ENCODE measurements around the gene FBXW9.

The FBXW9 gene

GRCh38 chr19:12676384-12676792 is 20.0 kb downstream of the FBXW9 start:
- Histone ChIP-seq H3K27me3 (replicated peaks; ENCODE audit: control insufficient read depth, insufficient read depth, low read length) (no peaks in the 10 kb centered on the region), H3K9ac (ENCODE audit: low read length) (no peak overlapping the region), H3K9me3 (ENCODE audit: control insufficient read depth, low read length) (no peaks in the 10 kb centered on the region), H3K36me3 (ENCODE audit: control insufficient read depth, insufficient read depth, low read length, severe bottlenecking) (peaks cover 51% of the 10 kb centered on the region), H3K4me3 (ENCODE audit: low read length) (no peak overlapping the region), H3K4me1 (ENCODE audit: control insufficient read depth, insufficient read depth, low read length) (no peaks in the 10 kb centered on the region)
- DNase-seq (ENCODE audit: low read depth): peak; percentile 89

DNA sequence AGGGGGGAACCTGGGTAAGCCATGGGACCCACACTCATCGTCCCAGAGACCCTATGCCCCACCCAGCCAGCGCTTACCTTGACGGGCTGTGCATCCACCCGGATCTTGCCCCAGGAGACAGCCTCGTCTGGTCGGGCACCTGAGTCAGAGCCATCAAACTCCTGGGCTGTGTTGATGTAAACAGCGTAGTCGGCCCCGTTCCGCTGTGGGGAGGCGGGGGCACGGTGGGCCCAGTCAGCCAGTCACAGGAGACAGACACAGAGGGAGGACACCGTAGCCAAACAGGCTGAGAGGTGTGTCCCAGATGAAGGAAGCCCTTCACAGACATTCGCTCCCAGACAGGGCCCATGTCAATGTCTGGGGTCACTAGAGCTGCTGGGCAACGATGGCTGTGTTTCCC is 20.5 kb downstream of the FBXW9 start:
- no peak overlapping the region for H3K4me3 ChIP-seq (ENCODE audit: low read length)
- peaks cover 51% of the 10 kb centered on the region for H3K36me3 ChIP-seq (ENCODE audit: control insufficient read depth, insufficient read depth, low read length, severe bottlenecking)
- H3K27me3 ChIP-seq (replicated peaks; ENCODE audit: control insufficient read depth, insufficient read depth, low read length): no peaks in the 10 kb centered on the region
- H3K9me3 ChIP-seq (ENCODE audit: control insufficient read depth, low read length): no peaks in the 10 kb centered on the region
- no peaks in the 10 kb centered on the region for H3K4me1 ChIP-seq (ENCODE audit: control insufficient read depth, insufficient read depth, low read length)
- no peak for DNase-seq (ENCODE audit: low read depth)
- H3K9ac ChIP-seq (ENCODE audit: low read length): no peak overlapping the region

DNA sequence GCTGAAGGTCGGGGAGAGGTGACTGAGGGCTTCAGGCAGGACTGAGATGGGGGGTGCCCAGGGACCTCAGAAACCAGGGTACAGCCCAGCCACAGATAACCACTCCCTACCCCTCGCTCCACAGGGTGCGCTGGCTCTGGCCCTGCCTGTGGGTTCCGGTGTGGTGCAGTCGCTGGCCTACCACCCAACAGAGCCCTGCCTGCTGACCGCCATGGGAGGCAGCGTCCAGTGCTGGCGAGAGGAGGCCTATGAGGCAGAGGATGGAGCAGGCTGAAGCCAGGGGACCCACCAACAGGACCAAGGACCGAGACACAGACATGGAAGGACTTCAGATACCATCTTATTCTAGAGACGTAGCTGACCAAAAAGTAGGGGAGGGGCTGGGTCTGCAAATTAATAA is 21.0 kb downstream of the FBXW9 start:
- Histone ChIP-seq H3K9ac (ENCODE audit: low read length) (no peak overlapping the region), H3K27me3 (replicated peaks; ENCODE audit: control insufficient read depth, insufficient read depth, low read length) (no peaks in the 10 kb centered on the region), H3K9me3 (ENCODE audit: control insufficient read depth, low read length) (no peaks in the 10 kb centered on the region), H3K4me1 (ENCODE audit: control insufficient read depth, insufficient read depth, low read length) (peaks cover 4% of the 10 kb centered on the region), H3K36me3 (ENCODE audit: control insufficient read depth, insufficient read depth, low read length, severe bottlenecking) (peaks cover 51% of the 10 kb centered on the region), H3K4me3 (ENCODE audit: low read length) (no peak overlapping the region)
- DNase-seq (ENCODE audit: low read depth): no peak

DNA sequence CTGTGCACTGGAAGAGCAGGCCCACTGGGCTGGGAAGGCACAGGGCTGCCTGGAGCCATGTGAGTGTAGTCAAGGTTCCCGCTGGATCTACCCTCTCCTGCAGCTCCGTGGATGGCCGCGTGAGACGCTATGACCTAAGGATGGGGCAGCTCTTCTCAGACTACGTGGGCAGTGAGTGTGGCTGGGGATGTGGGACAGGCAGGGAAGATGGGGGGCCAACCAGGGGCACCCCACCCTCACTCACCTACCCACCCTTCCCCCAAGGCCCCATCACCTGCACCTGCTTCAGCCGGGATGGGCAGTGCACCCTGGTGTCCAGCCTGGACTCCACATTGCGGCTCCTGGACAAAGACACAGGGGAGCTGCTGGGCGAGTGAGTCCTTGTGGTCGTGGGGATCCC is 23.7 kb downstream of the FBXW9 start:
- peaks cover 20% of the 10 kb centered on the region for H3K4me1 ChIP-seq (ENCODE audit: control insufficient read depth, insufficient read depth, low read length)
- H3K36me3 ChIP-seq (ENCODE audit: control insufficient read depth, insufficient read depth, low read length, severe bottlenecking): peaks cover 36% of the 10 kb centered on the region

DNA sequence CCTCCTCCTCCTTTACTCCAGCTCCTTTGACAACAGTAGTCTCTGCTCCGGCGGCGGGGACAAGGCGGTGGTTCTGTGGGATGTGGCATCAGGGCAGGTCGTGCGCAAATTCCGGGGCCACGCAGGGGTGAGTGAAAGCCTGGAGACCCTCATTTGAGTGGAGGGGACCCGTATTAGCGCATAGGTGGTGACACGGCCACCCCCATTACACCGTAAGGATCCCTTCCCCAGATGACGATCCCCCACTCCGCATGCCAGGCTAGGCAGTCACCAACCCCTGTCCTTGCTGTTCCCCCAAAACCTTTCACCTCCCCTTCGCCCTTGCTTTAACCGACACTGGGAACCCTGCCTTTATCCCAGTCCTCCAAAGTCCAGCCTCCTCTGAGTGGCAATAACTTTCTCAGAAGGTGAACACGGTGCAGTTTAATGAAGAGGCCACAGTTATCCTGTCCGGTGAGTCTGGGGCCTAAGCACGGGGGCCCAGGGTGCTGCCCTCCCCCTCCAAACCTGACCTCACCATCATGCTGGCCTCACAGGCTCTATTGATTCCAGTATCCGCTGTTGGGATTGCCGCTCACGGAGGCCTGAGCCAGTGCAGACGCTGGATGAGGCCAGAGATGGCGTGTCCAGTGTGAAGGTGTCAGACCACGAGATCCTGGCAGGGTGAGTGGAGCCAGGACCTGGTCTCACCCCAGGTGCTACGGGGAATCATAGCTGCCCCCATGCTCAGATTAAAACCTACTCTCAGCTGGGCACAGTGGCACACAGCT is 26.1 kb downstream of the FBXW9 start:
- Histone ChIP-seq H3K9me3 (ENCODE audit: control insufficient read depth, low read length) (no peaks in the 10 kb centered on the region), H3K27me3 (replicated peaks; ENCODE audit: control insufficient read depth, insufficient read depth, low read length) (no peaks in the 10 kb centered on the region), H3K9ac (ENCODE audit: low read length) (peak overlapping the region; percentile 95), H3K4me3 (ENCODE audit: low read length) (peak overlapping the region; percentile 96), H3K36me3 (ENCODE audit: control insufficient read depth, insufficient read depth, low read length, severe bottlenecking) (peaks cover 16% of the 10 kb centered on the region), H3K4me1 (ENCODE audit: control insufficient read depth, insufficient read depth, low read length) (peaks cover 36% of the 10 kb centered on the region)
- DNase-seq (ENCODE audit: low read depth): no peak

More for the DNA sequence above, 23.7 kb downstream of the FBXW9 start:
- Histone ChIP-seq H3K27me3 (replicated peaks; ENCODE audit: control insufficient read depth, insufficient read depth, low read length) (no peaks in the 10 kb centered on the region), H3K9me3 (ENCODE audit: control insufficient read depth, low read length) (no peaks in the 10 kb centered on the region), H3K9ac (ENCODE audit: low read length) (no peak overlapping the region), H3K4me3 (ENCODE audit: low read length) (no peak overlapping the region)
- DNase-seq (ENCODE audit: low read depth): no peak

GRCh38 chr19:12669270-12670158 is 26.9 kb downstream of the FBXW9 start:
- H3K27me3 ChIP-seq (replicated peaks; ENCODE audit: control insufficient read depth, insufficient read depth, low read length): no peaks in the 10 kb centered on the region
- H3K9me3 ChIP-seq (ENCODE audit: control insufficient read depth, low read length): no peaks in the 10 kb centered on the region
- peak overlapping the region; percentile 95 for H3K9ac ChIP-seq (ENCODE audit: low read length)
- H3K36me3 ChIP-seq (ENCODE audit: control insufficient read depth, insufficient read depth, low read length, severe bottlenecking): peaks cover 18% of the 10 kb centered on the region
- peak overlapping the region; percentile 96 for H3K4me3 ChIP-seq (ENCODE audit: low read length)
- H3K4me1 ChIP-seq (ENCODE audit: control insufficient read depth, insufficient read depth, low read length): peaks cover 36% of the 10 kb centered on the region
- DNase-seq (ENCODE audit: low read depth): peak; percentile 90

DNA sequence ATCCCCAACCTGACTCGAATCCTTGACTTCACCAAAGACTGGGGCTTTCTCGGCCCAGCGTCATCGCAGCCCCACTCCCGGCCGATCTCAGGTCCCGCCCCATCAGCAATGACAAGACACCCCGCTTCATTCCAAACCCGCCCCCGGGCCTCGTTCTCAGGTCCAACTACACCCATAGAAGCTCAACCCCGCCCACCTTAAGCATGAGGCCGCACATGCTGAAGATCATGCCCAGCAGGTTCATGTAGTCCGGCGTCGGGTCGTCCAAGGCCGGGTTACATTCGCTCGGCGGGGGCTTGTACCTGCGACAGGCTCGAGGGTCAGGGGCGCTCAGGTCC is 27.5 kb downstream of the FBXW9 start:
- Histone ChIP-seq H3K4me1 (ENCODE audit: control insufficient read depth, insufficient read depth, low read length) (peaks cover 36% of the 10 kb centered on the region), H3K27me3 (replicated peaks; ENCODE audit: control insufficient read depth, insufficient read depth, low read length) (no peaks in the 10 kb centered on the region), H3K36me3 (ENCODE audit: control insufficient read depth, insufficient read depth, low read length, severe bottlenecking) (peaks cover 12% of the 10 kb centered on the region), H3K4me3 (ENCODE audit: low read length) (peak overlapping the region; percentile 96), H3K9me3 (ENCODE audit: control insufficient read depth, low read length) (no peaks in the 10 kb centered on the region), H3K9ac (ENCODE audit: low read length) (peak overlapping the region; percentile 95)
- DNase-seq (ENCODE audit: low read depth): peak; percentile 79

GRCh38 chr19:12668346-12668745 is 28.1 kb downstream of the FBXW9 start:
- H3K9me3 ChIP-seq (ENCODE audit: control insufficient read depth, low read length): no peaks in the 10 kb centered on the region
- peaks cover 36% of the 10 kb centered on the region for H3K4me1 ChIP-seq (ENCODE audit: control insufficient read depth, insufficient read depth, low read length)
- peaks cover 13% of the 10 kb centered on the region for H3K36me3 ChIP-seq (ENCODE audit: control insufficient read depth, insufficient read depth, low read length, severe bottlenecking)
- no peaks in the 10 kb centered on the region for H3K27me3 ChIP-seq (replicated peaks; ENCODE audit: control insufficient read depth, insufficient read depth, low read length)
- H3K9ac ChIP-seq (ENCODE audit: low read length): peak overlapping the region; percentile 95
- no peak for DNase-seq (ENCODE audit: low read depth)
- H3K4me3 ChIP-seq (ENCODE audit: low read length): peak overlapping the region; percentile 96

- Histone ChIP-seq H3K36me3 (ENCODE audit: control insufficient read depth, insufficient read depth, low read length, severe bottlenecking) (peaks cover 18% of the 10 kb centered on the region), H3K9ac (ENCODE audit: low read length) (peak overlapping the region; percentile 95), H3K27me3 (replicated peaks; ENCODE audit: control insufficient read depth, insufficient read depth, low read length) (no peaks in the 10 kb centered on the region), H3K4me3 (ENCODE audit: low read length) (peak overlapping the region; percentile 96), H3K9me3 (ENCODE audit: control insufficient read depth, low read length) (no peaks in the 10 kb centered on the region), H3K4me1 (ENCODE audit: control insufficient read depth, insufficient read depth, low read length) (peaks cover 36% of the 10 kb centered on the region)
- no peak for DNase-seq (ENCODE audit: low read depth)
Observed at GRCh38 chr19:12667731-12668302, 28.6 kb downstream of the FBXW9 start.

DNA sequence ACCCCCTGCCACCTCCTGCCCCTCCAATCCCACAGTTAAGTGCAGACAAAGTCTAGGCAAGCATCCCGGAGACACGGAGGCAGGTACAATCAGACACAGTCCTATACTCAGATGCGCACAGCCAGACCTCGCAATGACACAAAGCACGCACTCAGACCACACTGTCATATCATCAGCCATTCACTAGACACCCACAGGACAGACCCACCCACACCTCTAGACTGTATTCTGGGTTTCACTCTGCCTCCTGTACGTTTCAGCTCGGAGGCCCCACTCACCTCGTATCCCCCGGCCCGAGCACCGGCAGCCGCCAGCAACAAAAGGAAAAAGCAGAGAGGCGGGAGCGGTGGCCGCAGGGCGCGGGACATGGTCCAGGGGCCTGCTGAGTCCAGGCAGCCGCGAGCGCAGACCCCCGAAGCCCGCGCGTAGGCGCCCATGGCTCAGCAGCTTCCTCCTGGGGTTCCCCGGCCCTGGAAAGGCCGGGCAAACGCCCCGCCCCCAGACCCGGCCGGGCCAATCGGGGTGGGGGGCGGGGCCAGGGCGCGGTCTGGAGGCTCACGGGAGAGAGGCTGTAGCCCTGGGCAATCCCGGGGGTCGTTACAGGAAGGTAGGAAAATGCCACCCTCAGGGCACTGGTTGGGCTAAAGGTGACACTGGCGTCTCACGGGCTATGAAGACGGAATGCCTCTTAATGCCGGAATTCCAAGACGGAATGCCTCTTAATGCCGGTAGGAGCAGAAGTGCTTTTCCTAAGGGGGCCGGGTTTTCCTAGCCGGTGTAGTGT is 30.0 kb downstream of the FBXW9 start, which contains the start of the genes MAN2B1 and WDR83:
Gene MAN2B1 (minus strand): TSS at position 478 of the 784 bp plus-strand sequence. CDS start 41 bp downstream, at position 437.
Gene WDR83 (plus strand): TSS at position 543 of the 784 bp plus-strand sequence. CDS start 2,984 bp downstream, outside the sequence.
- Histone ChIP-seq H3K4me1 (ENCODE audit: control insufficient read depth, insufficient read depth, low read length) (peaks cover 36% of the 10 kb centered on the region), H3K36me3 (ENCODE audit: control insufficient read depth, insufficient read depth, low read length, severe bottlenecking) (peaks cover 27% of the 10 kb centered on the region), H3K27me3 (replicated peaks; ENCODE audit: control insufficient read depth, insufficient read depth, low read length) (no peaks in the 10 kb centered on the region), H3K9ac (ENCODE audit: low read length) (peak within 1 kb of the TSS; percentile 89), H3K9me3 (ENCODE audit: control insufficient read depth, low read length) (no peaks in the 10 kb centered on the region), H3K4me3 (ENCODE audit: low read length) (peak within 1 kb of the TSS; percentile 88)
- peak; percentile 93 for DNase-seq (ENCODE audit: low read depth)

Data from adipocyte (in vitro differentiated cells).